ENCODE results near the gene TRAPPC2L. TPM values are rescaled to one million over a fixed set of nuclear protein-coding genes. Genes with fewer than 3 reads are reported as not detected.

Gene TRAPPC2L
- total and polyA plus RNA-seq, 2 of the 13 experiments (the other 11 are each of a cell fraction or from before 2014, with no cell fraction given), result 96.3 to 107 TPM

GRCh38 chr16:88811769-88812512 lies 45.0 kb upstream of the TRAPPC2L start, which contains the start of gene APRT (continued):
- TF ChIP-seq ZSCAN5A (CRISPR knock-in tag; IDR thresholded peaks at IDR 0.05; ENCODE audit: borderline replicate concordance) (peak; percentile 67), ZNF850 (CRISPR knock-in tag; conservative IDR thresholded peaks at IDR 0.05) (peak; percentile 96; the same call in 1 of the 2 replicates), SALL1 (CRISPR knock-in tag; IDR thresholded peaks at IDR 0.05) (peak; percentile 73), ZFP82 (CRISPR knock-in tag; IDR thresholded peaks at IDR 0.05; ENCODE audit: borderline replicate concordance) (peak; percentile 67), ARNT2 (CRISPR knock-in tag; IDR thresholded peaks at IDR 0.05; ENCODE audit: low read depth) (peak; percentile 68), ZNF513 (CRISPR knock-in tag; conservative IDR thresholded peaks at IDR 0.05) (0 out of 2 replicates have a peak, but pooled peaks have one; percentile 48), ZGPAT (CRISPR knock-in tag; IDR thresholded peaks at IDR 0.05) (peak; percentile 97), MTF1 (CRISPR knock-in tag; IDR thresholded peaks at IDR 0.05) (no peak), SMARCC2 (IDR thresholded peaks at IDR 0.05) (no peak), POLR2G (IDR thresholded peaks at IDR 0.05; ENCODE audit: low read depth, low read length) (peak; percentile 98), HNF4G (IDR thresholded peaks at IDR 0.05; ENCODE audit: borderline replicate concordance, low read depth, low read length) (peak; percentile 18; the same call in 1 of the 2 replicates), HNF4G (CRISPR knock-in tag; IDR thresholded peaks at IDR 0.05; ENCODE audit: borderline replicate concordance, low read depth) (no peak; the same call in 1 of the 2 replicates), TP53 (CRISPR knock-in tag; conservative IDR thresholded peaks at IDR 0.05) (no peak), CREBL2 (CRISPR knock-in tag; IDR thresholded peaks at IDR 0.05; ENCODE audit: borderline replicate concordance) (peak; percentile 72; the same call in 1 of the 2 replicates), MIER2 (CRISPR knock-in tag; IDR thresholded peaks at IDR 0.05) (peak; percentile 50; the same call in 1 of the 2 replicates), HOXA7 (CRISPR knock-in tag; IDR thresholded peaks at IDR 0.05) (no peak), NFKB2 (CRISPR knock-in tag; IDR thresholded peaks at IDR 0.05; ENCODE audit: borderline replicate concordance) (peak; percentile 83), ZNF20 (CRISPR knock-in tag; IDR thresholded peaks at IDR 0.05) (0 out of 2 replicates have a peak, but pooled peaks have one; percentile 44), ZNF674 (CRISPR knock-in tag; IDR thresholded peaks at IDR 0.05; ENCODE audit: low read depth) (peak; percentile 95), ZNF362 (CRISPR knock-in tag; IDR thresholded peaks at IDR 0.05; ENCODE audit: borderline replicate concordance) (0 out of 2 replicates have a peak, but pooled peaks have one; percentile 29), ZNF605 (CRISPR knock-in tag; IDR thresholded peaks at IDR 0.05) (no peak; the same call in 1 of the 2 replicates), JARID2 (CRISPR knock-in tag; IDR thresholded peaks at IDR 0.05; ENCODE audit: insufficient replicate concordance) (peak; percentile 68)

All from HepG2 (cell line).